ENCODE data around the gene ZC3H7B. TPM values are rescaled to one million over a fixed set of nuclear protein-coding genes. Genes with fewer than 3 reads are reported as not detected.

The ZC3H7B gene
- total RNA-seq, 1 donor from 2014 or later = 25.8 TPM

DNA sequence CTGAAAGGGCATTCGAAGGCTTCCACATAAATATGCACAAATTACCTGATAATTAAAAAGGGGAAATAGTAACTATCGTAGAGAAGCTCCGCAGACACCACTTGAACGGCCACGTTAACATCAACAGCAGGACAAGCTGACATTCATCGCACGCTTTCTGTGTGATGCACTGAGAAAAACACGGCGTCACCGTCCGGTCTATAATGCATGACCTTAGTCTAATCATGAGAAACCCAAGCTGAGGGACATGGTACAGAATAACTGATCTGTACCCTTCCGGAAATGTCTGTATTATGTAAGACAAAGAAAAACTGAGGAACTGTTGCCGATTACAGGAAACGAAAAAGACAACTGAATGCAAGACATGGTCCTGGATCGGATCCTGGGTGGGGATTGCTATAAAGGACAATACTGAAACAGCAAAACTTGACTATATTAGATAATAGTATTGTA lies 14.7 kb upstream of the ZC3H7B start:
- peak overlapping the region; percentile 49 for H3K4me3 ChIP-seq
- H4K20me1 ChIP-seq (ENCODE audit: low read depth) = peaks cover 8% of the 10 kb centered on the region
- H3K9me3 ChIP-seq (ENCODE audit: low read depth) = no peaks in the 10 kb centered on the region
- H3F3A ChIP-seq (ENCODE audit: low read depth) = peaks cover 20% of the 10 kb centered on the region
- H3K79me2 ChIP-seq (ENCODE audit: low read depth) = peaks cover 42% of the 10 kb centered on the region
- H2AFZ ChIP-seq (replicated peaks) = peak overlapping the region; percentile 86
- peaks cover 14% of the 10 kb centered on the region for H3K4me1 ChIP-seq
- H3K27me3 ChIP-seq = no peaks in the 10 kb centered on the region
- H3K9ac ChIP-seq = no peak overlapping the region
- no peak for TF ChIP-seq EZH2phosphoT487 (IDR thresholded peaks at IDR 0.05)
- TF ChIP-seq CTCF (IDR thresholded peaks at IDR 0.05) = no peak
- TF ChIP-seq EZH2 (IDR thresholded peaks at IDR 0.05) = no peak
- Mint-ChIP-seq H3K4me3 (peak overlapping the region; percentile 91), H3K36me3 (peaks cover 10% of the 10 kb centered on the region), H3K4me1 (peaks cover 18% of the 10 kb centered on the region), H3K9me3 (no peaks in the 10 kb centered on the region), H3K27me3 (ENCODE audit: insufficient read depth, low read depth) (peaks cover 2% of the 10 kb centered on the region), H3K27ac (peak overlapping the region; percentile 58)
- peak overlapping the region; percentile 83 for H3K4me2 ChIP-seq
- H3K36me3 ChIP-seq = peaks cover 5% of the 10 kb centered on the region
- no peak for DNase-seq (ENCODE audit: low spot score)
- no peak overlapping the region for H3K27ac ChIP-seq

- H3K79me2 ChIP-seq (ENCODE audit: low read depth) = peaks cover 25% of the 10 kb centered on the region
- Mint-ChIP-seq H3K27ac (no peak overlapping the region), H3K4me1 (peaks cover 16% of the 10 kb centered on the region), H3K4me3 (peak overlapping the region; percentile 72), H3K36me3 (peaks cover 3% of the 10 kb centered on the region), H3K9me3 (no peaks in the 10 kb centered on the region), H3K27me3 (ENCODE audit: insufficient read depth, low read depth) (peaks cover 2% of the 10 kb centered on the region)
- peaks cover 14% of the 10 kb centered on the region for H3K4me1 ChIP-seq
- peak overlapping the region; percentile 39 for H3K27ac ChIP-seq
- H3F3A ChIP-seq (ENCODE audit: low read depth) = peaks cover 20% of the 10 kb centered on the region
- no peaks in the 10 kb centered on the region for H3K9me3 ChIP-seq (ENCODE audit: low read depth)
- DNase-seq (ENCODE audit: low spot score) = no peak
- no peaks in the 10 kb centered on the region for H3K27me3 ChIP-seq
- no peak overlapping the region for H2AFZ ChIP-seq (replicated peaks)
- no peak overlapping the region for H3K4me2 ChIP-seq
- H3K36me3 ChIP-seq = no peaks in the 10 kb centered on the region
- TF ChIP-seq CTCF (IDR thresholded peaks at IDR 0.05) (no peak), EZH2 (IDR thresholded peaks at IDR 0.05) (no peak), EZH2phosphoT487 (IDR thresholded peaks at IDR 0.05) (no peak)
- no peaks in the 10 kb centered on the region for H4K20me1 ChIP-seq (ENCODE audit: low read depth)
- H3K9ac ChIP-seq = no peak overlapping the region
- H3K4me3 ChIP-seq = no peak overlapping the region
Observed at GRCh38 chr22:41288245-41288946, 12.9 kb upstream of the ZC3H7B start.

DNA sequence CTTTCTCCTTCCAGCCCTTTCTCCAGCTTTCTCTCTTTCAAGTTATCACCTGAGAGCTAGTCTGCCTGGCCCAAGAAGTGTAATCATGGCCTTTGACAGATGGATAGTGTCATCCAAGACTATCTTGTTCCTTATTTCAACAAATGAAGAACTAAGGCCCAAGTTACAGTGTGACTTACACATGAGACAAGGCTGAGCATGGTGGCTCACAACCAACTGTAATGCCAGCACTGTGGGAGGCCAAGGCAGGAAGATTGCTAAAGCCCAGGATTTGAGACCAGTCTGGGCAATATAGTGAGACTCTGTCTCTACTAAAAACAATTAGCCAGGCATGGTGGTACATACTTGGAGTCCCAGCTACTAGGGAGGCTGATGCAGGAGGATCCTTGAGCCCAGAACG lies 11.7 kb upstream of the ZC3H7B start:
- Histone ChIP-seq H3K27ac (no peak overlapping the region), H3K9me3 (ENCODE audit: low read depth) (no peaks in the 10 kb centered on the region), H3K4me2 (no peak overlapping the region), H3F3A (ENCODE audit: low read depth) (peaks cover 20% of the 10 kb centered on the region), H4K20me1 (ENCODE audit: low read depth) (no peaks in the 10 kb centered on the region), H3K4me3 (no peak overlapping the region), H3K9ac (no peak overlapping the region), H3K79me2 (ENCODE audit: low read depth) (peaks cover 12% of the 10 kb centered on the region), H2AFZ (replicated peaks) (no peak overlapping the region), H3K4me1 (peaks cover 14% of the 10 kb centered on the region), H3K27me3 (no peaks in the 10 kb centered on the region), H3K36me3 (no peaks in the 10 kb centered on the region)
- H3K36me3 Mint-ChIP-seq = no peaks in the 10 kb centered on the region
- DNase-seq (ENCODE audit: low spot score) = no peak
- H3K27ac Mint-ChIP-seq = peak overlapping the region; percentile 74
- peaks cover 13% of the 10 kb centered on the region for H3K4me1 Mint-ChIP-seq
- H3K27me3 Mint-ChIP-seq (ENCODE audit: insufficient read depth, low read depth) = peaks cover 2% of the 10 kb centered on the region
- H3K9me3 Mint-ChIP-seq = no peaks in the 10 kb centered on the region
- no peak for TF ChIP-seq CTCF (IDR thresholded peaks at IDR 0.05)
- TF ChIP-seq EZH2 (IDR thresholded peaks at IDR 0.05) = no peak
- TF ChIP-seq EZH2phosphoT487 (IDR thresholded peaks at IDR 0.05) = no peak
- H3K4me3 Mint-ChIP-seq = no peak overlapping the region

Data from neural progenitor cell (in vitro differentiated cells).